Esophagus muscularis mucosa (tissue), 4 donors: Measurements from ENCODE around the gene PPP1R16B. TPM values are rescaled to one million over a fixed set of nuclear protein-coding genes. Genes with fewer than 3 reads are reported as not detected.

Experiments
- DNase-seq: peaks from one replicate; pipeline ENCODE4 v3.0.0-alpha.2; 2017; ENCODE audit errors: extremely low spot score
- H3K27ac ChIP-seq, 4 donors: fragments of 200-600 bp; sonication (generic); replicated peaks in 1 of 4; 1 replicate in 3 of 4; 2 replicates in 1 of 4; pipeline ENCODE4 v1.5.1; 2016 to 2019; ENCODE audit warnings: mild to moderate bottlenecking in 1 of 4
- H3K27me3 ChIP-seq, 4 donors: fragments of 200-600 bp; sonication (generic); one replicate each; pipeline versions ENCODE4 v1.5.1 to v1.6.0; 2016 to 2019
- H3K36me3 ChIP-seq, 4 donors: fragments of 200-600 bp; sonication (generic); one replicate each; pipeline ENCODE4 v1.5.1; 2016 to 2019
- H3K4me1 ChIP-seq, 4 donors: fragments of 200-600 bp; sonication (generic); one replicate each; pipeline ENCODE4 v1.5.1; 2016 to 2019
- H3K4me3 ChIP-seq, 4 donors: fragments of 200-600 bp; sonication (generic); 1 replicate in 2 of 4; 2 replicates in 2 of 4; pipeline ENCODE4 v1.5.1; 2016 to 2019; ENCODE audit warnings: mild to moderate bottlenecking in 4 of 4, moderate library complexity in 1 of 4
- H3K9me3 ChIP-seq, 4 donors: fragments of 200-600 bp; sonication (generic); 1 replicate in 3 of 4; 2 replicates in 1 of 4; pipeline ENCODE4 v1.5.1; 2016 to 2019
- EP300 ChIP-seq: sonication (generic); formaldehyde crosslinking; IDR thresholded peaks from one replicate; pipeline ENCODE4 v1.6.1; 2017; ENCODE audit warnings: antibody characterized with exemption
- POLR2A ChIP-seq: fragments of 450-650 bp; IDR thresholded peaks from one replicate; pipeline ENCODE4 v1.6.1; 2017; ENCODE audit warnings: antibody characterized with exemption, moderate library complexity, mild to moderate bottlenecking, low read depth
- POLR2AphosphoS5 ChIP-seq, 2 donors: sonication (generic); formaldehyde crosslinking; IDR thresholded peaks; one replicate each; pipeline ENCODE4 v1.6.1; 2017; ENCODE audit warnings: antibody characterized with exemption in 2 of 2
- WGBS: methylation state at CpG from one replicate; pipeline ENCODE4 v1.1.5; 2018; 5-methylcytosine and 5-hydroxymethylcytosine counted together
- intact Hi-C: fragments of 100-400 bp; cut with DNase I; formaldehyde crosslinking; loops from one replicate; pipeline ENCODE4 v1.15.1; 2023
- total RNA-seq, 4 donors: library from RNA; depleted of rRNA; stranded (reverse); fragments of >200 nt; gene quantifications; one replicate each; pipeline versions ENCODE4 v1.1.0 to v1.2.1, GENCODE V29; 2016
- TF ChIP-seq, protein P1 (sequence below), 3 experiments: fragments of 200-600 bp in 2 of 3; fragments of 450-650 bp in 1 of 3; sonication (generic) in 2 of 3; IDR thresholded peaks; one replicate each; pipeline ENCODE4 v1.5.1; 2017 to 2019; ENCODE audit warnings: antibody characterized with exemption in 3 of 3, mild to moderate bottlenecking in 2 of 3, moderate library complexity in 1 of 3

PPP1R16B gene
- 10 to 100 TPM in 1 of 4 donors, 1 to 10 TPM in 3; 3.7 to 12.1 (median 6.8) TPM for total RNA-seq

DNA sequence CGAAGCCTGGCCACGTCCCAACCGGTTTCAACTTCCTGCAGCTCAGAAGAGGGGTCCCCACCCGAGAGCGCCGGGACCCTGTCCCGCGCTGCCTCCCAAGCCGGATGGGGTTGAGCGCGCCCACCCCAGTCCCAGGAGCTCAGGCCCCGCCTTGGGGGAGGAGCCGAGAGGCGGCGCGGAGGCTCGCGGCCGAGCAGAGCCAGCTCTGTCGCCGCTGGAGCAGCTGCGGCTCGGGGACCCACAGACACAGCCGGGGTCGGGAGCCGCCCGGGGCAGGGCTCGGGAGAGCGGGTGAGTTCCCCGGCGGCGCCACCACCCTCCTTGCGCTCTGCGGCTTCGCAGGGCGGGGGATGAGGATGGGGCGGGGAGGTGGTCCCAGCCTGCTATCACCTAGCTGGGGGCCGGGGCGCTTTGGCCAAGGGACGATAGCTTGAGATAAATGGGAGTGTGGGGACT, at the start of gene PPP1R16B:
Gene PPP1R16B (plus strand): TSS at position 196 of the 456 bp plus-strand sequence. CDS start 30,229 bp downstream, outside the sequence.
- WGBS = 5% methylated on average over 3 of the region's 40 CpGs
- H3K27ac ChIP-seq = peak within 1 kb of the TSS; percentile 53 to 70 (median 62)
- no peaks in the 10 kb centered on the region for H3K9me3 ChIP-seq
- no peaks in the 10 kb centered on the region for H3K36me3 ChIP-seq
- no peak for DNase-seq
- H3K27me3 ChIP-seq = peaks cover 0 to 60% (median 20%) of the 10 kb centered on the region in 4 donors
- peak within 1 kb of the TSS; percentile 57 to 67 (median 61) for H3K4me3 ChIP-seq
- intact Hi-C loops = no loop called here
- TF ChIP-seq POLR2AphosphoS5 (IDR thresholded peaks at IDR 0.05) (peak; percentile 34 to 52), EP300 (no peak)
- peaks cover 23 to 30% (median 28%) of the 10 kb centered on the region in 4 donors for H3K4me1 ChIP-seq

DNA sequence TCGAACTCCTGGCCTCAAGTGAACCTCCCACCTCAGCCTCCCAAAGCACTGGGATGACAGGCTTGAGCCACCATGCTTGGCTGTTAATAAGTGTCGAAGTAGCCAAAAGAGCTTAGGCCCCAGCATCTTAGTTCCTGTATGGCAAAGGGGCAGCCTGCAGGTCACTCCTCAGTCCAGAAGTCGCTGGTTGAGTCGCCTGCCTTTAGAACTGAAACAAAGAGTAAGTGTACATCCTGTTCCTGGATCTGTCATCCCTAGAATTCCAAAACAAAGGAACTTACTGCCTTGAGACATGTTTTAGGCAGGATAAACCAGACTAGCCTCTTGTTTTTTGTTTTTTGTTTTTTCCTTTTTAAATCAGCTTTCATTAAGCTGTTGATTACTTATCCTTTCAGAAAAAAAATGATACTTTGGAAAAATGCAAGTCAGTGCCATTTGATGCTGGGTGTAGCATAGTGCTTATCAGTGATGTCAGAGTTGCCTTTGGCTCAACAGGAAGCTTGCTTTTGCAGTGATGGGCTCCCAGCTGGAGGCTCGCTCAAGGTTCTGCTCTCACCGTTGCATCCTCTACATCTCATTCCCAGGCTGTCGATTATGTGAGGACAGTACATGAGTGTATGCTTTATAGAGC, 48.2 kb upstream of the PPP1R16B start:
- intact Hi-C loops = no loop called here
- H3K4me3 ChIP-seq = no peak overlapping the region
- no peak for DNase-seq
- TF ChIP-seq POLR2A (no peak), POLR2AphosphoS5 (IDR thresholded peaks at IDR 0.05) (no peak), EP300 (no peak)
- no peaks in the 10 kb centered on the region for H3K4me1 ChIP-seq
- H3K27me3 ChIP-seq = no peaks in the 10 kb centered on the region
- H3K36me3 ChIP-seq = peaks cover 43 to 99% (median 83%) of the 10 kb centered on the region in 4 donors
- no peak overlapping the region for H3K27ac ChIP-seq
- H3K9me3 ChIP-seq = no peaks in the 10 kb centered on the region
- WGBS = 71% methylated on average over 6 of the region's 7 CpGs

GRCh38 chr20:38759106-38759505, 46.4 kb upstream of the PPP1R16B start:
- Histone ChIP-seq H3K4me3 (no peak overlapping the region), H3K9me3 (no peaks in the 10 kb centered on the region), H3K27ac (no peak overlapping the region), H3K36me3 (peaks cover 57 to 100% (median 92%) of the 10 kb centered on the region in 4 donors), H3K4me1 (no peaks in the 10 kb centered on the region), H3K27me3 (no peaks in the 10 kb centered on the region)
- TF ChIP-seq, protein P1, sequence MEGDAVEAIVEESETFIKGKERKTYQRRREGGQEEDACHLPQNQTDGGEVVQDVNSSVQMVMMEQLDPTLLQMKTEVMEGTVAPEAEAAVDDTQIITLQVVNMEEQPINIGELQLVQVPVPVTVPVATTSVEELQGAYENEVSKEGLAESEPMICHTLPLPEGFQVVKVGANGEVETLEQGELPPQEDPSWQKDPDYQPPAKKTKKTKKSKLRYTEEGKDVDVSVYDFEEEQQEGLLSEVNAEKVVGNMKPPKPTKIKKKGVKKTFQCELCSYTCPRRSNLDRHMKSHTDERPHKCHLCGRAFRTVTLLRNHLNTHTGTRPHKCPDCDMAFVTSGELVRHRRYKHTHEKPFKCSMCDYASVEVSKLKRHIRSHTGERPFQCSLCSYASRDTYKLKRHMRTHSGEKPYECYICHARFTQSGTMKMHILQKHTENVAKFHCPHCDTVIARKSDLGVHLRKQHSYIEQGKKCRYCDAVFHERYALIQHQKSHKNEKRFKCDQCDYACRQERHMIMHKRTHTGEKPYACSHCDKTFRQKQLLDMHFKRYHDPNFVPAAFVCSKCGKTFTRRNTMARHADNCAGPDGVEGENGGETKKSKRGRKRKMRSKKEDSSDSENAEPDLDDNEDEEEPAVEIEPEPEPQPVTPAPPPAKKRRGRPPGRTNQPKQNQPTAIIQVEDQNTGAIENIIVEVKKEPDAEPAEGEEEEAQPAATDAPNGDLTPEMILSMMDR (IDR thresholded peaks at IDR 0.05) = no peak
- TF ChIP-seq POLR2AphosphoS5 (IDR thresholded peaks at IDR 0.05) (no peak), EP300 (no peak), POLR2A (no peak)
- WGBS = 91% methylated on average over 7 of the region's 7 CpGs
- no peak for DNase-seq
- intact Hi-C loops = no loop called here

DNA sequence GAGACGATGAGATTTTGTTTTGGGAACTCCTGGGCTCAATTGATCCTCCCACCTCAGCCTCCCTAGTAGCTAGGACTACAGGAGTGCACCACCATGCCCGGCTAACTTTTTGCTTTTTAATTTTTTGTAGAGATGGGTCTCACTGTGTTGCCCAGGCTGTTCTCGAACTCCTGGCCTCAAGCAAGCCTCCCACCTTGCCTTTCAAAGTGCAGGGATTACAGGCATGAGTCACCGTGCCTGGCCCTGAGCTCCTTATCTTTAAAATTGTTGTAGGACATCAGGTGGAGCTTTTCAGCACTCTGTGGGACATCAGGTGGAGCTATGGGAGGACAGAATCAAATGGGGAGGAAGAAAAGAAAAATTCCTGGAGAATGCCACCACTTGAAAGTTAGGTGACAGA, 44.5 kb upstream of the PPP1R16B start:
- no peak for TF ChIP-seq POLR2AphosphoS5 (IDR thresholded peaks at IDR 0.05)
- no peak for TF ChIP-seq EP300
- no peak for TF ChIP-seq POLR2A
- TF ChIP-seq, protein P1 (IDR thresholded peaks at IDR 0.05) = no peak
- Histone ChIP-seq H3K9me3 (no peaks in the 10 kb centered on the region), H3K36me3 (peaks cover 58 to 100% (median 91%) of the 10 kb centered on the region in 4 donors), H3K4me3 (no peak overlapping the region), H3K27ac (no peak overlapping the region), H3K27me3 (no peaks in the 10 kb centered on the region), H3K4me1 (no peaks in the 10 kb centered on the region)
- intact Hi-C loops = no loop called here
- no peak for DNase-seq
- WGBS = 91% methylated on average over 3 of the region's 4 CpGs

- Histone ChIP-seq H3K9me3 (no peaks in the 10 kb centered on the region), H3K27me3 (no peaks in the 10 kb centered on the region), H3K4me1 (no peaks in the 10 kb centered on the region), H3K36me3 (peaks cover 55 to 100% (median 89%) of the 10 kb centered on the region in 4 donors), H3K4me3 (no peak overlapping the region), H3K27ac (no peak overlapping the region)
- intact Hi-C loops = no loop called here
- DNase-seq = no peak
- no peak for TF ChIP-seq EP300
- no peak for TF ChIP-seq POLR2A
- TF ChIP-seq, protein P1 (IDR thresholded peaks at IDR 0.05) = no peak
- TF ChIP-seq POLR2AphosphoS5 (IDR thresholded peaks at IDR 0.05) = no peak
These were observed 43.3 kb upstream of the PPP1R16B start for GRCh38 chr20:38762174-38762573.
